ENCODE data around the gene TLNRD1. TPM values are rescaled to one million over a fixed set of nuclear protein-coding genes. Genes with fewer than 3 reads are reported as not detected.

The TLNRD1 gene
- total RNA-seq, 1 experiment from 2014 or later = 19.3 TPM

DNA sequence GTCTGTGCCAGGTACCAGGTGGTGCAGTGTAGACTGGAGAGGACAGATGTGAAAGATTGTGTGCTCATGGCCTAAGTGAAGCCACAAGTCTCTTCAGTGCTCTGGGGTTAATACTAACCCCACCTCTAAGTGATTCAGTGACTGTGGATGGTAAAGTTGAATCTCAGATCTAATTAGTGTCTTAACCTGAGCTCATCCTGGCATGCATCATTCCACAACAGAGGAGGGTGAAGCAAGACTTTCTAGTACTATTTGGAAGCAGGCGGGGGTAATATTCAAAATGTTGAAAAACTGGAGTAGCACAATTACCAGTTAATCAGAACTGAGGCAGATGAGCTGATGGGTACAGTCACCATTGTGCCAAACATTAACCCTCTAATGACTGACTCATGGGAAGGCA is 8.3 kb upstream of the TLNRD1 start:
- Histone ChIP-seq H2BK12ac (ENCODE audit: insufficient read length, low read depth, low read length) (no peak overlapping the region), H3K27ac (ENCODE audit: insufficient read length, low read depth, low read length) (no peak overlapping the region), H3K79me2 (ENCODE audit: insufficient read depth, low read length) (peaks cover 18% of the 10 kb centered on the region), H3K56ac (ENCODE audit: insufficient read length, low read depth, low read length) (no peak overlapping the region), H2BK120ac (ENCODE audit: low read depth, low read length, poor library complexity, severe bottlenecking) (no peak overlapping the region), H2BK5ac (ENCODE audit: insufficient read length, low read length) (no peak overlapping the region), H3K4me1 (ENCODE audit: insufficient read depth, low read length) (no peaks in the 10 kb centered on the region; the same call in none of the 2 replicates), H2AK5ac (ENCODE audit: insufficient read length, low read length) (no peak overlapping the region), H2BK20ac (ENCODE audit: low read depth, low read length, poor library complexity, severe bottlenecking) (no peak overlapping the region), H3K4ac (ENCODE audit: low read depth, low read length) (no peak overlapping the region), H3K4me2 (ENCODE audit: insufficient read depth, insufficient read length, low read length) (no peak overlapping the region), H4K8ac (replicated peaks; ENCODE audit: insufficient read length, low read depth, low read length) (no peak overlapping the region), H3K79me1 (ENCODE audit: insufficient read depth, low read depth, low read length, poor library complexity, severe bottlenecking) (peaks cover 5% of the 10 kb centered on the region), H3K27me3 (ENCODE audit: insufficient read depth, low read length) (no peaks in the 10 kb centered on the region), H3K23me2 (ENCODE audit: insufficient read length, low read depth, low read length, poor library complexity, severe bottlenecking) (peaks cover 8% of the 10 kb centered on the region), H3K23ac (ENCODE audit: insufficient read length, low read depth, low read length) (no peak overlapping the region), H3T11ph (ENCODE audit: low read length) (no peak overlapping the region), H4K91ac (ENCODE audit: insufficient read length, low read depth, low read length) (no peak overlapping the region), H3K9me3 (ENCODE audit: control insufficient read depth, low read depth, low read length) (no peaks in the 10 kb centered on the region), H4K20me1 (ENCODE audit: control insufficient read depth, insufficient read depth, insufficient read length) (no peaks in the 10 kb centered on the region), H3K9ac (ENCODE audit: extremely low read depth, insufficient read length, low read length) (no peak overlapping the region), H3K14ac (ENCODE audit: insufficient read depth, low read length) (no peak overlapping the region), H2BK15ac (ENCODE audit: low read depth, low read length) (no peak overlapping the region), H3K18ac (ENCODE audit: insufficient read length, low read depth, low read length) (no peak overlapping the region), H4K5ac (ENCODE audit: insufficient read length, low read depth, low read length) (no peak overlapping the region), H2AFZ (ENCODE audit: low read length) (no peak overlapping the region)
- no CpG with 5 or more reads among the region's 1 CpG for WGBS (ENCODE audit: extremely low coverage, insufficient read length, low lambda C conversion rate)
- Mint-ChIP-seq H3K27ac (no peak overlapping the region), H3K4me3 (no peak overlapping the region), H3K36me3 (ENCODE audit: insufficient read depth in 1 of 3, low read depth in 3 of 3) (peaks cover 0 to 6% (median 0%) of the 10 kb centered on the region in 3 experiments; a peak in 3 of 7 replicates), H3K27me3 (ENCODE audit: low read depth) (no peaks in the 10 kb centered on the region), H3K9me3 (no peaks in the 10 kb centered on the region), H3K4me1 (peaks cover 21 to 26% of the 10 kb centered on the region in 2 experiments)
- no peak for DNase-seq
- TF ChIP-seq, protein P1, sequence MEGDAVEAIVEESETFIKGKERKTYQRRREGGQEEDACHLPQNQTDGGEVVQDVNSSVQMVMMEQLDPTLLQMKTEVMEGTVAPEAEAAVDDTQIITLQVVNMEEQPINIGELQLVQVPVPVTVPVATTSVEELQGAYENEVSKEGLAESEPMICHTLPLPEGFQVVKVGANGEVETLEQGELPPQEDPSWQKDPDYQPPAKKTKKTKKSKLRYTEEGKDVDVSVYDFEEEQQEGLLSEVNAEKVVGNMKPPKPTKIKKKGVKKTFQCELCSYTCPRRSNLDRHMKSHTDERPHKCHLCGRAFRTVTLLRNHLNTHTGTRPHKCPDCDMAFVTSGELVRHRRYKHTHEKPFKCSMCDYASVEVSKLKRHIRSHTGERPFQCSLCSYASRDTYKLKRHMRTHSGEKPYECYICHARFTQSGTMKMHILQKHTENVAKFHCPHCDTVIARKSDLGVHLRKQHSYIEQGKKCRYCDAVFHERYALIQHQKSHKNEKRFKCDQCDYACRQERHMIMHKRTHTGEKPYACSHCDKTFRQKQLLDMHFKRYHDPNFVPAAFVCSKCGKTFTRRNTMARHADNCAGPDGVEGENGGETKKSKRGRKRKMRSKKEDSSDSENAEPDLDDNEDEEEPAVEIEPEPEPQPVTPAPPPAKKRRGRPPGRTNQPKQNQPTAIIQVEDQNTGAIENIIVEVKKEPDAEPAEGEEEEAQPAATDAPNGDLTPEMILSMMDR (conservative IDR thresholded peaks at IDR 0.05) = no peak
